Stimulated activated naive CD4-positive, alpha-beta T cell treated with Interleukin-2 at 50 U/mL for 16 hours (primary cell): ENCODE results near the gene PNCK.
"Not testable (repeated sequence)": the region's sequence is repeated elsewhere in the genome, so short reads cannot be mapped to it uniquely, and the experiment has no call there.

Source experiments
- DNase-seq: peaks from one replicate; lab custom pipeline; 2025; lab: John Stamatoyannopoulos, UW

PNCK gene

GRCh38 chrX:153685751-153686696 is 12.4 kb upstream of the PNCK start:
- no peak for DNase-seq

- no peak for DNase-seq
Measured at GRCh38 chrX:153685156-153685536, 11.5 kb upstream of the PNCK start.

GRCh38 chrX:153684467-153685155 is 11.0 kb upstream of the PNCK start:
- DNase-seq, result no peak

GRCh38 chrX:153683486-153683885 is 9.9 kb upstream of the PNCK start:
- DNase-seq, result not testable (repeated sequence)

- no peak for DNase-seq
Measured at GRCh38 chrX:153681175-153681574, 7.6 kb upstream of the PNCK start.

GRCh38 chrX:153674219-153674851 is 722 bp upstream of the PNCK start:
- no peak for DNase-seq

- no peak for DNase-seq
Measured at GRCh38 chrX:153672531-153673427, 834 bp downstream of the PNCK start.

- no peak for DNase-seq
Measured at GRCh38 chrX:153671589-153672530, 1.8 kb downstream of the PNCK start.

GRCh38 chrX:153670748-153671588 is 2.6 kb downstream of the PNCK start:
- DNase-seq, result no peak

GRCh38 chrX:153669901-153670731 is 3.5 kb downstream of the PNCK start:
- no peak for DNase-seq

- peak; percentile 15 for DNase-seq
Measured at GRCh38 chrX:153669174-153669890, 4.3 kb downstream of the PNCK start.

GRCh38 chrX:153668423-153669173 is 5.0 kb downstream of the PNCK start:
- DNase-seq, result no peak

GRCh38 chrX:153667956-153668396 is 5.6 kb downstream of the PNCK start:
- peak; percentile 69 for DNase-seq

- no peak for DNase-seq
Measured at GRCh38 chrX:153667281-153667955, 6.2 kb downstream of the PNCK start.

- no peak for DNase-seq
Measured at GRCh38 chrX:153665726-153666306, 7.8 kb downstream of the PNCK start.

GRCh38 chrX:153662266-153662665 is 11.3 kb downstream of the PNCK start:
- peak; percentile 34 for DNase-seq
